Stimulated activated CD8-positive, alpha-beta memory T cell treated with anti-CD3 and anti-CD28 coated beads, Interleukin-7, amount 100 ng/mL, for 24 hours (primary cell): ENCODE measurements around the gene AGAP1.
"Not testable (repeated sequence)": the region's sequence is repeated elsewhere in the genome, so short reads cannot be mapped to it uniquely, and the experiment has no call there.

Experiments
- DNase-seq: peaks from one replicate; pipeline ENCODE4 v3.0.0-alpha.2; 2020; ENCODE audit warnings: low read depth

AGAP1 gene

GRCh38 chr2:236041616-236042015, 547.8 kb downstream of the AGAP1 start:
- no peak for DNase-seq

- no peak for DNase-seq
Measured at GRCh38 chr2:236042087-236042486, 548.2 kb downstream of the AGAP1 start.

- DNase-seq = no peak
Measured at GRCh38 chr2:236044191-236044590, 550.3 kb downstream of the AGAP1 start.

GRCh38 chr2:236045251-236046235, 551.7 kb downstream of the AGAP1 start:
- DNase-seq = no peak

GRCh38 chr2:236046715-236047114, 552.9 kb downstream of the AGAP1 start:
- DNase-seq = no peak

GRCh38 chr2:236047176-236047575, 553.3 kb downstream of the AGAP1 start:
- no peak for DNase-seq

GRCh38 chr2:236047886-236048540, 554.2 kb downstream of the AGAP1 start:
- no peak for DNase-seq

- DNase-seq = no peak
Measured at GRCh38 chr2:236049981-236050380, 556.1 kb downstream of the AGAP1 start.

- DNase-seq = no peak
Measured at GRCh38 chr2:236051351-236051750, 557.5 kb downstream of the AGAP1 start.

- DNase-seq = no peak
Measured at GRCh38 chr2:236051806-236052205, 558.0 kb downstream of the AGAP1 start.

GRCh38 chr2:236052206-236052605, 558.4 kb downstream of the AGAP1 start:
- DNase-seq = no peak

- DNase-seq = no peak
Measured at GRCh38 chr2:236052926-236053821, 559.3 kb downstream of the AGAP1 start.

GRCh38 chr2:236054125-236054524, 560.3 kb downstream of the AGAP1 start:
- DNase-seq = no peak

GRCh38 chr2:236054621-236055305, 560.9 kb downstream of the AGAP1 start:
- DNase-seq = no peak

- no peak for DNase-seq
Measured at GRCh38 chr2:236055471-236055870, 561.6 kb downstream of the AGAP1 start.

GRCh38 chr2:236056141-236056540, 562.3 kb downstream of the AGAP1 start:
- DNase-seq = no peak

- no peak for DNase-seq
Measured at GRCh38 chr2:236057375-236057774, 563.5 kb downstream of the AGAP1 start.

- DNase-seq = no peak
Measured at GRCh38 chr2:236061497-236061896, 567.7 kb downstream of the AGAP1 start.

- no peak for DNase-seq
Measured at GRCh38 chr2:236061899-236062298, 568.1 kb downstream of the AGAP1 start.

GRCh38 chr2:236062806-236063205, 569.0 kb downstream of the AGAP1 start:
- DNase-seq = not testable (repeated sequence)

- DNase-seq = no peak
Measured at GRCh38 chr2:236063994-236064393, 570.2 kb downstream of the AGAP1 start.
